ENCODE results near the gene MAP1B. TPM values are rescaled to one million over a fixed set of nuclear protein-coding genes. Genes with fewer than 3 reads are reported as not detected.

Gene MAP1B
- total RNA-seq, 1 experiment from 2014 or later = 8.9 TPM

DNA sequence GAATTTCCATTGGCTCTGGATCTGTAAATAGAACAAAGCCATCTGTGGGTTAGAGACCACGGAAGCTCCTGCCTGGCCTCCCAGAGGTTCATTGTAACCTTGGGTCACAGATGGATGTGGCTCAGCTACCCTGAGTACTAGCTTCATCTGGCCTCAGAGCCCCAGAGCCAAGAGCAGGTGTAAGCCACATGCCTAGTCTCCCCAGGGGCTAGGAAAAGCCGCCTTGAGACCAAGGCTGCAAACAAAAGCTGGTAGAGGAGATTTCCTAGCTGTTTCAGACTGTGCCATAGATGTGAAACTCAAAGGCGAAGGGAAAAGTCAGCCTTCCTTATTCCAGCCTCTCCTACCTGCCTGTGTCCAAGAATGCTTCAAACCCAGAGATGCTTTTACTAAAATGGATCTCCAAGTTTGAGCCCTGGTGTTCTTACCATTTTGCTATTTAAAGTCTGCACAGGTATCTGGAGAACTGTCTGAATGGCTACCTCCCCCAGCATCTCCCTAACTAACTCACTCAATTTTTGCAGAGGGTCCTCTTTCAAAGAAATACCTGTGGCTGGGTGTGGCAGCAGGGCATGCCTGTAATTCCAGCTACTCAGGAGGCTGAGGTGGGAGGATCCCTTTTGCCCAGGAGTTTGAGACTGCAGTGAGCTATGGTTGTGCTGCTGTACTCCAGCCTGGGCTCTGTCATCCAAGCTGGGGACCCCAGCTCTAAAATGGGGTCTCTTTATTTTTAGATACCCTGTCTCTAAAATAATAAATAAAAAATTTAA is 42.3 kb upstream of the MAP1B start:
- H3K9me3 ChIP-seq (ENCODE audit: control insufficient read depth in 1 of 2, insufficient read depth in 1 of 2, low read depth in 1 of 2, low read length in 2 of 2) = no peaks in the 10 kb centered on the region
- peak; percentile 44 for ATAC-seq
- peaks cover 14% of the 10 kb centered on the region; the same call in 1 of the 2 replicates for H3K27me3 ChIP-seq (ENCODE audit: insufficient read depth, low read length)
- no peak overlapping the region for H3K27ac ChIP-seq (ENCODE audit: low read depth, low read length)
- H3K9me2 ChIP-seq (ENCODE audit: insufficient read depth) = no peaks in the 10 kb centered on the region
- H3K9ac ChIP-seq (ENCODE audit: low read length) = no peak overlapping the region
- ChIA-PET CTCF (no interaction called here), POLR2A (no interaction called here), RAD21 (ENCODE audit: low non-redundant PET in 1 of 2, low total read pairs in 2 of 2, uncharacterized antibody in 2 of 2, unreplicated experiment in 2 of 2) (no interaction called here)
- DNase-seq (ENCODE audit: low read depth, low spot score) = no peak
- H4K20me1 ChIP-seq (ENCODE audit: insufficient read depth) = no peaks in the 10 kb centered on the region
- no peak overlapping the region for H3K4me3 ChIP-seq (replicated peaks in 1 of 2; ENCODE audit: low read depth in 1 of 2, low read length in 2 of 2)
- TF ChIP-seq SIN3A (IDR thresholded peaks at IDR 0.05; ENCODE audit: low read depth) = no peak
- peak overlapping the region; percentile 70 for H3K4me2 ChIP-seq (ENCODE audit: low read length)
- BruUV-seq (replicated peaks) = no TSS peak
- no peaks in the 10 kb centered on the region for H3K36me3 ChIP-seq (ENCODE audit: control insufficient read depth in 1 of 2, insufficient read depth in 2 of 2, low read length in 2 of 2)
- no peaks in the 10 kb centered on the region for H3K79me2 ChIP-seq (ENCODE audit: insufficient read depth, low read length)
- intact Hi-C loops (cut with micrococcal nuclease) = no loop called here
- H3K4me1 ChIP-seq (ENCODE audit: control insufficient read depth in 1 of 2, insufficient read depth in 2 of 2, low read length in 2 of 2) = peaks cover 36 to 39% of the 10 kb centered on the region in 2 experiments
- no peak overlapping the region for H2AFZ ChIP-seq (ENCODE audit: low read depth, low read length, poor library complexity, severe bottlenecking)

DNA sequence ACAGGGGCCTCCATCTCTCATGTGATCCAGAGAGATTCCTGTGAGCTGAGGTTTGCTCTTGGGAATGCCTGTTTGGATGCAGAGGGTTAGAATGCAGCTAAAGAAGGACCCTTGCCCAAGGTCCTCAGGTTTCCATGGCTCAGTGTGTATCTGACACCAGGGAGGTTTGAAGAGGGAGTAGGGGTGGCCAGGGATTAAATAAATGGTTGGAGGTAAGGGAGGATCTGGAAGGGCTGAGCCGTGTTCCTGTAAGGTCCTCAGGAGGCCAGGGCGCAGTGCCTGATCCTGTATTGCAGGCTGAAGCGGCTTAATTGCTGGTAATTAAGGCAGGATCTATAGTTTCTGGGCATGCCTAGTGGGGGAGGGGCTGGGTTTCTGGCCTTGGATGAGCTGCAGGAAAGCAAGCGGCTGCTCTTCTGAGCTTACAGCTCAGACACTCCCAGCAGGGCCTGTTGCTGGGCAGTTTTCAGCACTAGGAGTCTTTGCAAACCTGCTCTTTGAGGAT is 41.5 kb upstream of the MAP1B start:
- intact Hi-C loops (cut with micrococcal nuclease) = no loop called here
- Histone ChIP-seq H3K4me1 (ENCODE audit: control insufficient read depth in 1 of 2, insufficient read depth in 2 of 2, low read length in 2 of 2) (peaks cover 36 to 39% of the 10 kb centered on the region in 2 experiments), H3K36me3 (ENCODE audit: control insufficient read depth in 1 of 2, insufficient read depth in 2 of 2, low read length in 2 of 2) (no peaks in the 10 kb centered on the region), H3K4me3 (replicated peaks in 1 of 2; ENCODE audit: low read depth in 1 of 2, low read length in 2 of 2) (no peak overlapping the region), H2AFZ (ENCODE audit: low read depth, low read length, poor library complexity, severe bottlenecking) (no peak overlapping the region), H4K20me1 (ENCODE audit: insufficient read depth) (no peaks in the 10 kb centered on the region), H3K79me2 (ENCODE audit: insufficient read depth, low read length) (no peaks in the 10 kb centered on the region), H3K9ac (ENCODE audit: low read length) (no peak overlapping the region), H3K27ac (ENCODE audit: low read depth, low read length) (no peak overlapping the region), H3K27me3 (ENCODE audit: insufficient read depth, low read length) (peaks cover 10% of the 10 kb centered on the region; the same call in 1 of the 2 replicates), H3K9me2 (ENCODE audit: insufficient read depth) (no peaks in the 10 kb centered on the region), H3K4me2 (ENCODE audit: low read length) (peak overlapping the region; percentile 70), H3K9me3 (ENCODE audit: control insufficient read depth in 1 of 2, insufficient read depth in 1 of 2, low read depth in 1 of 2, low read length in 2 of 2) (no peaks in the 10 kb centered on the region)
- ChIA-PET RAD21 (ENCODE audit: low non-redundant PET in 1 of 2, low total read pairs in 2 of 2, uncharacterized antibody in 2 of 2, unreplicated experiment in 2 of 2) (no interaction called here), POLR2A (no interaction called here), CTCF (no interaction called here)
- ATAC-seq (no peak), DNase-seq (ENCODE audit: low read depth, low spot score) (no peak)
- no TSS peak for BruUV-seq (replicated peaks)
- TF ChIP-seq, protein P1, sequence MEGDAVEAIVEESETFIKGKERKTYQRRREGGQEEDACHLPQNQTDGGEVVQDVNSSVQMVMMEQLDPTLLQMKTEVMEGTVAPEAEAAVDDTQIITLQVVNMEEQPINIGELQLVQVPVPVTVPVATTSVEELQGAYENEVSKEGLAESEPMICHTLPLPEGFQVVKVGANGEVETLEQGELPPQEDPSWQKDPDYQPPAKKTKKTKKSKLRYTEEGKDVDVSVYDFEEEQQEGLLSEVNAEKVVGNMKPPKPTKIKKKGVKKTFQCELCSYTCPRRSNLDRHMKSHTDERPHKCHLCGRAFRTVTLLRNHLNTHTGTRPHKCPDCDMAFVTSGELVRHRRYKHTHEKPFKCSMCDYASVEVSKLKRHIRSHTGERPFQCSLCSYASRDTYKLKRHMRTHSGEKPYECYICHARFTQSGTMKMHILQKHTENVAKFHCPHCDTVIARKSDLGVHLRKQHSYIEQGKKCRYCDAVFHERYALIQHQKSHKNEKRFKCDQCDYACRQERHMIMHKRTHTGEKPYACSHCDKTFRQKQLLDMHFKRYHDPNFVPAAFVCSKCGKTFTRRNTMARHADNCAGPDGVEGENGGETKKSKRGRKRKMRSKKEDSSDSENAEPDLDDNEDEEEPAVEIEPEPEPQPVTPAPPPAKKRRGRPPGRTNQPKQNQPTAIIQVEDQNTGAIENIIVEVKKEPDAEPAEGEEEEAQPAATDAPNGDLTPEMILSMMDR (IDR thresholded peaks at IDR 0.05 in 2 of 3, conservative IDR thresholded peaks at IDR 0.05 in 1 of 3; ENCODE audit: borderline replicate concordance in 1 of 3, insufficient read depth in 1 of 3, low read depth in 2 of 3, low read length in 2 of 3) = no peak
- no peak for TF ChIP-seq ZFX (IDR thresholded peaks at IDR 0.05)
- TF ChIP-seq JUND (IDR thresholded peaks at IDR 0.05) = no peak
- TF ChIP-seq EGR1 (IDR thresholded peaks at IDR 0.05; ENCODE audit: low read depth) = no peak
- TF ChIP-seq YY1 (IDR thresholded peaks at IDR 0.05; ENCODE audit: extremely low read depth, insufficient replicate concordance, low read depth, low read length) = no peak
- no peak for TF ChIP-seq EZH2phosphoT487 (IDR thresholded peaks at IDR 0.05; ENCODE audit: borderline replicate concordance)
- no peak for TF ChIP-seq SRF (IDR thresholded peaks at IDR 0.05; ENCODE audit: low read depth)
- TF ChIP-seq SP1 (IDR thresholded peaks at IDR 0.05; ENCODE audit: low read depth) = no peak
- TF ChIP-seq SIN3A (IDR thresholded peaks at IDR 0.05; ENCODE audit: low read depth) = no peak
- TF ChIP-seq CEBPB (IDR thresholded peaks at IDR 0.05; ENCODE audit: low read depth) = no peak
- TF ChIP-seq ZBTB33 (IDR thresholded peaks at IDR 0.05; ENCODE audit: extremely low read depth, insufficient replicate concordance, low read length) = no peak
- no peak for TF ChIP-seq POLR2A (IDR thresholded peaks at IDR 0.05; ENCODE audit: borderline replicate concordance, extremely low read depth, insufficient read depth, insufficient read length)
- TF ChIP-seq, protein P2, sequence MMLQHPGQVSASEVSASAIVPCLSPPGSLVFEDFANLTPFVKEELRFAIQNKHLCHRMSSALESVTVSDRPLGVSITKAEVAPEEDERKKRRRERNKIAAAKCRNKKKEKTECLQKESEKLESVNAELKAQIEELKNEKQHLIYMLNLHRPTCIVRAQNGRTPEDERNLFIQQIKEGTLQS (IDR thresholded peaks at IDR 0.05) = no peak
- TF ChIP-seq POLR2AphosphoS5 (IDR thresholded peaks at IDR 0.05; ENCODE audit: low read depth, low read length) = no peak
- no peak for TF ChIP-seq ELF1 (IDR thresholded peaks at IDR 0.05; ENCODE audit: borderline replicate concordance, low read depth)
- TF ChIP-seq CBX3 (IDR thresholded peaks at IDR 0.05; ENCODE audit: low read depth) = no peak
- TF ChIP-seq FOSL1 (IDR thresholded peaks at IDR 0.05; ENCODE audit: low read depth) = no peak
- TF ChIP-seq RAD21 (IDR thresholded peaks at IDR 0.05; ENCODE audit: low read depth) = no peak
